Mesothelial cell of epicardium (in vitro differentiated cells): ENCODE data around the gene CCDC194. TPM values are rescaled to one million over a fixed set of nuclear protein-coding genes. Genes with fewer than 3 reads are reported as not detected.

Source experiments
- DNase-seq, 2 experiments: peaks; one replicate each; pipeline ENCODE4 v3.0.0; 2021; ENCODE audit warnings: low spot score in 2 of 2; ENCODE audit not compliant: unreplicated experiment in 2 of 2
- H3K27ac Mint-ChIP-seq: 2 replicates; pipeline ENCODE4 v1.8.0; 2021; ENCODE audit warnings: mixed read lengths
- H3K27me3 Mint-ChIP-seq: 2 replicates; pipeline ENCODE4 v1.8.0; 2021; ENCODE audit warnings: low read depth, mixed read lengths
- H3K36me3 Mint-ChIP-seq: 2 replicates; pipeline ENCODE4 v1.8.0; 2021; ENCODE audit warnings: mixed read lengths
- H3K4me1 Mint-ChIP-seq: 2 replicates; pipeline ENCODE4 v1.8.0; 2021; ENCODE audit warnings: mixed read lengths
- H3K4me3 Mint-ChIP-seq: 2 replicates; pipeline ENCODE4 v1.8.0; 2021; ENCODE audit warnings: mild to moderate bottlenecking, moderate library complexity, mixed read lengths
- H3K9me3 Mint-ChIP-seq: 2 replicates; pipeline ENCODE4 v1.8.0; 2021; ENCODE audit warnings: mixed read lengths
- CTCF ChIP-seq: fragments of 200-600 bp; sonication (generic); IDR thresholded peaks from one replicate; pipeline ENCODE4 v1.5.0; 2021; ENCODE audit warnings: antibody characterized with exemption; ENCODE audit not compliant: unreplicated experiment
- total RNA-seq: library from RNA; stranded (reverse); gene quantifications from 3 replicates; pipeline ENCODE4 v1.2.1, GENCODE V29; 2021

CCDC194 gene
- total RNA-seq: 8.7 to 11.9 TPM (median 10.9 TPM) in 3 replicates

GRCh38 chr19:17393914-17394313 lies at the start of gene CCDC194:
Gene CCDC194 (minus strand): TSS chr19:17394196. CDS start chr19:17394158, 38 bp downstream.
- peaks cover 13% of the 10 kb centered on the region for H3K27me3 Mint-ChIP-seq
- TF ChIP-seq CTCF: no peak
- DNase-seq: no peak
- peaks cover 13% of the 10 kb centered on the region for H3K4me1 Mint-ChIP-seq
- peaks cover 5% of the 10 kb centered on the region for H3K36me3 Mint-ChIP-seq
- peaks cover 4% of the 10 kb centered on the region for H3K9me3 Mint-ChIP-seq
- no peak within 1 kb of the TSS for H3K27ac Mint-ChIP-seq
- H3K4me3 Mint-ChIP-seq: no peak within 1 kb of the TSS

DNA sequence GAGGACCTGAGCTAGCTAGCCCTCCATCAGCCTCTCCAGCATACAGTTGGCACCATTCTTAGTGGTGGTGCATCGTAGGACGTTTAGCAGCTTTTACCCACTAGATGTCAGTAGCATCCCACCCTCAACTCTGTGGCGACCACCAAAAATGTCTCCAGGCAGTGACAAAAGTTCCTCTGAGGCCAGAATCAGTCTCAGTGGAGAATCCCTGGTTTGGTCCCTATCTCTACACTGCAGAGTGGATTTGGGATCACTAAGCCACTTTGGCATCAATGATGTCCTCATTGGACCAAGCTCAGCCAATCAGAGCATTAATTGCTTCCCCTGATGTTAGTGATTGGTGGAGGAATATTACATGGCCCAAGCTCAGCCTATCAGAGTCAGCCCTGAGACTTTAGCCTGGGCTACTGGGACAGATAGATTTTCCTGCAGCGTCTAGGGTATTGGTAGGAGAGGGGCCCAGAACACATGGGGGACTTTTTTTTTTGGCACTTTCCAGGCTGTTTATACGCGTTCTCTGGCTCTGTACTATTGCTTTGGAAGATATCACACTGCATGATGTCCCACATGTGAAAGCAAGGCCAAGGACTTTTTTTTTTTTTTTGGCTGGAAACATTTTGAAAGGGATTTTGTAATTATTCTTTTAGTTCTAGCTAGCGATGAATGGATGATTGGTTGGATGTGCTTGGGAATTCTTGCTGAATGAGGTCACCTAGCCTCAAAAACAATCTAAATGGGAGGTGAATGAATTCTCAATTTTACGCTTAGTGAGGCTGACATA lies 47.4 kb upstream of the CCDC194 start:
- no peaks in the 10 kb centered on the region for H3K27me3 Mint-ChIP-seq
- TF ChIP-seq CTCF: no peak
- no peaks in the 10 kb centered on the region for H3K9me3 Mint-ChIP-seq
- H3K27ac Mint-ChIP-seq: peak overlapping the region; percentile 72
- no peak for DNase-seq
- H3K4me1 Mint-ChIP-seq: peaks cover 6% of the 10 kb centered on the region
- peaks cover 3% of the 10 kb centered on the region for H3K36me3 Mint-ChIP-seq
- no peak overlapping the region for H3K4me3 Mint-ChIP-seq

- Mint-ChIP-seq H3K27ac (no peak overlapping the region), H3K4me1 (peaks cover 5% of the 10 kb centered on the region), H3K4me3 (no peak overlapping the region), H3K36me3 (peaks cover 11% of the 10 kb centered on the region), H3K9me3 (no peaks in the 10 kb centered on the region), H3K27me3 (no peaks in the 10 kb centered on the region)
- no peak for TF ChIP-seq CTCF
- DNase-seq: no peak
Measured at GRCh38 chr19:17436874-17437267, 42.9 kb upstream of the CCDC194 start.

GRCh38 chr19:17436094-17436873 lies 42.3 kb upstream of the CCDC194 start:
- H3K4me1 Mint-ChIP-seq: no peaks in the 10 kb centered on the region
- H3K4me3 Mint-ChIP-seq: no peak overlapping the region
- no peaks in the 10 kb centered on the region for H3K9me3 Mint-ChIP-seq
- no peaks in the 10 kb centered on the region for H3K27me3 Mint-ChIP-seq
- peaks cover 11% of the 10 kb centered on the region for H3K36me3 Mint-ChIP-seq
- TF ChIP-seq CTCF: no peak
- no peak overlapping the region for H3K27ac Mint-ChIP-seq
- DNase-seq: no peak

DNA sequence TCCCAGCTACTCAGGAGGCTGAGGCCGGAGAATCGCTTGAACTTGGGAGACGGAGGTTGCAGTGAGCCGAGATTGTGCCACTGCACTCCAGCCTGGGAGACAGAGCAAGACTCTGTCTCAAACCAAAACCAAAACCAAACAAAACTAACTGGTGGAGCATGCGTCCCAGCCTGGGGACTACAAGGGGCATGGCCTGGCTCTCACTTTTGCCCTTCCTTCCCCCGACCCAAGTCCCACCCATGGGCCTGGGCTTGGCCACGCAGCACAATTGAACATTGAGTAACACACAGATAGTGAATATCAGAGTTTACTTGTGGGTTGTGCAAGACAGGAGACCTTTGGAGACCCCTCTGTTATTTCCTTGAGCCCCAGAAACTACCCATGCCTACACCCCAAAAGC lies 41.2 kb upstream of the CCDC194 start:
- no peaks in the 10 kb centered on the region for H3K9me3 Mint-ChIP-seq
- H3K4me1 Mint-ChIP-seq: no peaks in the 10 kb centered on the region
- DNase-seq: no peak
- H3K27me3 Mint-ChIP-seq: no peaks in the 10 kb centered on the region
- no peak overlapping the region for H3K4me3 Mint-ChIP-seq
- TF ChIP-seq CTCF: no peak
- no peak overlapping the region for H3K27ac Mint-ChIP-seq
- H3K36me3 Mint-ChIP-seq: peaks cover 11% of the 10 kb centered on the region
